Gastrocnemius medialis (tissue), 4 donors: ENCODE measurements around the gene UPP1. TPM values are rescaled to one million over a fixed set of nuclear protein-coding genes. Genes with fewer than 3 reads are reported as not detected.

Source experiments
- ATAC-seq, 2 donors: fragments of 150-250 bp; one replicate each; pipeline ENCODE4 v1.9.1; 2016
- DNase-seq, 2 donors: peaks; one replicate each; pipeline ENCODE4 v3.0.0-alpha.2; 2019
- H3K27ac ChIP-seq, 4 donors: fragments of 200-600 bp; sonication (generic); 1 replicate in 1 of 4; 2 replicates in 3 of 4; pipeline ENCODE4 v1.5.1; 2016 to 2018; ENCODE audit warnings: mild to moderate bottlenecking in 2 of 4, moderate library complexity in 1 of 4
- H3K27me3 ChIP-seq, 3 donors: fragments of 200-600 bp; sonication (generic) in 2 of 3; 1 replicate in 1 of 3; 2 replicates in 2 of 3; pipeline versions ENCODE4 v1.5.1 to v1.6.0; 2016 to 2019; ENCODE audit warnings: mild to moderate bottlenecking in 1 of 3, moderate library complexity in 1 of 3
- H3K36me3 ChIP-seq, 2 donors: fragments of 200-600 bp; sonication (generic) in 1 of 2; one replicate each; pipeline ENCODE4 v1.5.1; 2017 to 2018
- H3K4me1 ChIP-seq, 2 donors: fragments of 200-600 bp; sonication (generic) in 1 of 2; one replicate each; pipeline ENCODE4 v1.5.1; 2016 to 2017; ENCODE audit warnings: mild to moderate bottlenecking in 2 of 2
- H3K4me3 ChIP-seq, 4 donors: fragments of 200-600 bp; sonication (generic) in 3 of 4; 1 replicate in 1 of 4; 2 replicates in 3 of 4; pipeline ENCODE4 v1.5.1; 2016 to 2019; ENCODE audit warnings: mild to moderate bottlenecking in 2 of 4
- H3K9me3 ChIP-seq, 3 donors: fragments of 200-600 bp; sonication (generic) in 2 of 3; 1 replicate in 1 of 3; 2 replicates in 2 of 3; pipeline ENCODE4 v1.5.1; 2016 to 2019
- CTCF ChIP-seq, 5 experiments: fragments of 450-650 bp in 3 of 5; fragments of 200-600 bp in 2 of 5; sonication (generic) in 2 of 5; IDR thresholded peaks in 4 of 5; conservative IDR thresholded peaks in 1 of 5; 1 replicate in 4 of 5; 2 replicates in 1 of 5; pipeline ENCODE4 v1.5.1; 2016 to 2019; ENCODE audit warnings: antibody characterized with exemption in 5 of 5, mild to moderate bottlenecking in 3 of 5, moderate library complexity in 3 of 5
- POLR2A ChIP-seq, 2 donors: fragments of 450-650 bp; IDR thresholded peaks; one replicate each; pipeline ENCODE4 v1.6.1; 2017; ENCODE audit warnings: antibody characterized with exemption in 2 of 2, mild to moderate bottlenecking in 2 of 2, moderate library complexity in 2 of 2
- in situ Hi-C, 4 donors: fragments of 200-750 bp; cut with MboI; loops; one replicate each; pipeline versions ENCODE4 v1.15.0 to v1.8.0; 2017; ENCODE audit warnings: low sequenced_read_pairs in 4 of 4
- intact Hi-C: fragments of 100-400 bp; cut with DNase I; formaldehyde crosslinking; loops from one replicate; pipeline ENCODE4 v1.15.1; 2023; ENCODE audit warnings: low total_unique reads
- total RNA-seq, 4 donors: library from RNA; depleted of rRNA; stranded (reverse); fragments of >200 nt; gene quantifications; one replicate each; pipeline versions ENCODE4 v1.1.0 to v1.2.3, GENCODE V29; 2016

The UPP1 gene
- total RNA-seq, 4 donors from 2014 or later: 1.7 to 7.1 (median 5.8) TPM

- DNase-seq: no peak
- no peak for TF ChIP-seq POLR2A (IDR thresholded peaks at IDR 0.05)
- no peak for TF ChIP-seq CTCF (IDR thresholded peaks at IDR 0.05 in 4 of 5, conservative IDR thresholded peaks at IDR 0.05 in 1 of 5)
- in situ Hi-C loops (no loop called here), intact Hi-C loops (no loop called here)
- Histone ChIP-seq H3K27me3 (no peaks in the 10 kb centered on the region), H3K4me1 (no peaks in the 10 kb centered on the region), H3K9me3 (no peaks in the 10 kb centered on the region), H3K4me3 (no peak overlapping the region), H3K27ac (no peak overlapping the region), H3K36me3 (no peaks in the 10 kb centered on the region)
- ATAC-seq: no peak
Measured at GRCh38 chr7:48126037-48126436, 37.0 kb downstream of the UPP1 start.

GRCh38 chr7:48130658-48131108, 41.6 kb downstream of the UPP1 start:
- Histone ChIP-seq H3K9me3 (no peaks in the 10 kb centered on the region), H3K27me3 (no peaks in the 10 kb centered on the region), H3K4me1 (no peaks in the 10 kb centered on the region), H3K4me3 (no peak overlapping the region), H3K27ac (no peak overlapping the region), H3K36me3 (no peaks in the 10 kb centered on the region)
- no peak for ATAC-seq
- TF ChIP-seq CTCF (IDR thresholded peaks at IDR 0.05 in 4 of 5, conservative IDR thresholded peaks at IDR 0.05 in 1 of 5) (no peak), POLR2A (IDR thresholded peaks at IDR 0.05) (no peak)
- in situ Hi-C loops (no loop called here), intact Hi-C loops (no loop called here)
- DNase-seq: no peak

GRCh38 chr7:48132792-48133191, 43.7 kb downstream of the UPP1 start:
- Histone ChIP-seq H3K27me3 (no peaks in the 10 kb centered on the region), H3K4me3 (no peak overlapping the region), H3K36me3 (no peaks in the 10 kb centered on the region), H3K9me3 (no peaks in the 10 kb centered on the region), H3K4me1 (no peaks in the 10 kb centered on the region), H3K27ac (no peak overlapping the region)
- TF ChIP-seq CTCF (IDR thresholded peaks at IDR 0.05 in 4 of 5, conservative IDR thresholded peaks at IDR 0.05 in 1 of 5): no peak
- no peak for TF ChIP-seq POLR2A (IDR thresholded peaks at IDR 0.05)
- in situ Hi-C loops: no loop called here
- DNase-seq (no peak), ATAC-seq (no peak)
- intact Hi-C loops: no loop called here

GRCh38 chr7:48139459-48139858, 50.4 kb downstream of the UPP1 start:
- H3K36me3 ChIP-seq: no peaks in the 10 kb centered on the region
- intact Hi-C loops: no loop called here
- no peak overlapping the region for H3K27ac ChIP-seq
- no peak for DNase-seq
- ATAC-seq: no peak
- H3K9me3 ChIP-seq: no peaks in the 10 kb centered on the region
- no peak for TF ChIP-seq CTCF (IDR thresholded peaks at IDR 0.05 in 4 of 5, conservative IDR thresholded peaks at IDR 0.05 in 1 of 5)
- no peak for TF ChIP-seq POLR2A (IDR thresholded peaks at IDR 0.05)
- in situ Hi-C loops: no loop called here
- no peak overlapping the region for H3K4me3 ChIP-seq
- no peaks in the 10 kb centered on the region for H3K27me3 ChIP-seq
- no peaks in the 10 kb centered on the region for H3K4me1 ChIP-seq

- H3K9me3 ChIP-seq: no peaks in the 10 kb centered on the region
- peak overlapping the region in 1 of 4 donors; percentile 41 for H3K4me3 ChIP-seq
- DNase-seq (no peak), ATAC-seq (no peak)
- no peaks in the 10 kb centered on the region for H3K27me3 ChIP-seq
- TF ChIP-seq POLR2A (IDR thresholded peaks at IDR 0.05): no peak
- intact Hi-C loops: no loop called here
- in situ Hi-C loops: no loop called here
- H3K27ac ChIP-seq: no peak overlapping the region
- H3K36me3 ChIP-seq: no peaks in the 10 kb centered on the region
- H3K4me1 ChIP-seq: no peaks in the 10 kb centered on the region
Measured at GRCh38 chr7:48140001-48140681, 51.1 kb downstream of the UPP1 start.
